Central memory CD4-positive, alpha-beta T cell (primary cell): ENCODE results near the gene LENG1.
"Not testable (repeated sequence)": the region's sequence is repeated elsewhere in the genome, so short reads cannot be mapped to it uniquely, and the experiment has no call there.

Experiments
- DNase-seq: peaks from one replicate; pipeline ENCODE4 v3.0.0; 2022
- total RNA-seq, 3 experiments: gene quantifications; one replicate each; lab custom pipeline; 2026; lab: John Stamatoyannopoulos, UW

LENG1 gene
- 10.0 to 22.0 (median 13.1) reads per million in 3 experiments for total RNA-seq

DNA sequence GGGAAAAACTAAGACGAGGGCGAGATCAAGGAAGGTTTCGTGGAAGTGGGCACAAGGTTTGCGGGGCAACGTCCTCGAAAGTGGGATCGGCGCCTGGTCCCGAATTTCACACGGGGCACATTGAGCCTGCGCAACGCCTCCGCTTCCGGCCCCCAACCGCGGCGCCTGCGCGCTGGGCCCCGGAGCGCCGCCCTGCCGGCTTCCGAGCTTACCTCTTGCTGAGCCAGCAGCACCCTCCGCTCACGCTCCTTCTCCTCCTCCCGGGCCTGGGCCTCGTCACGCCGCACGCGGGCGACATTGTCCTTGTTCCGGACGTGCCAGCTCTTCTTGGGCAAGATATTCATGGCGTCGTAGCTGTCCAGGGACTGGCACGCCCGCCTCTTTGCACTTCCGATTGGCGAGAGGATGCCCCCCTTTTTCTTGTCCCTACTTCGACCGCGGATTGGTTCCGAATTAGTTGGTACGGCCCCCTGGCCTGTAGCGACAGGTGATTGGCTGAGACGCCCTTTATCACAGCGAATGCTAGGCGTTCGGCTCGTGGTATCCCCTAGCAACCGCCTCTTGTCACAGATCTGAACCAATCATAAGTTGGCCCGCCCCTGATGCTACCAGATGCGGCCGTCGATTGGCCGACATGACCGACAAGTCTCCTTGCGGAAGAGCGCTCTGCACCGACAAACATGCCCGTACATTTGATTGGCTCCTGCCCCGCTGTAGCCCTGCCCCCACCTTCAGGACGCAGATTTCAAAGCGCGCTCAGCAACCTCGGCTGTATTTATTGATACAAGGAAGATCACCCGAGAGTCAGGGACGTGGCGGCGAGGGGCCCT, at the start of gene LENG1:
Gene LENG1 (minus strand): TSS at position 370 of the 830 bp plus-strand sequence. CDS start 26 bp downstream, at position 344.
- peak; percentile 100 for DNase-seq

DNA sequence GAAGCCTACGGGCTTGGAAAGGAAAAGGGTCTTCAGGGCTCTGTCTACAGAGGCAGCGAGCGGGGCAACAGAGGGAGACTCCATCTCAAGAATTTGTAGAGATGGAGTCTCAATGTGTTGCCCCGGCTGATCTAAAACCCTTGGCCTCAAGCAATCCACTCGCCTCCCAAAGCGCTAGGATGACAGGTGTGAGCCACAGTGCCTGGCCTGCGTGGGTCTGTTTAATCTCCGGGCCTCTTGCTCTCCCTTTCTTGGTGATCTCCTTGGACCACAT, 49.2 kb upstream of the LENG1 start:
- no peak for DNase-seq

DNA sequence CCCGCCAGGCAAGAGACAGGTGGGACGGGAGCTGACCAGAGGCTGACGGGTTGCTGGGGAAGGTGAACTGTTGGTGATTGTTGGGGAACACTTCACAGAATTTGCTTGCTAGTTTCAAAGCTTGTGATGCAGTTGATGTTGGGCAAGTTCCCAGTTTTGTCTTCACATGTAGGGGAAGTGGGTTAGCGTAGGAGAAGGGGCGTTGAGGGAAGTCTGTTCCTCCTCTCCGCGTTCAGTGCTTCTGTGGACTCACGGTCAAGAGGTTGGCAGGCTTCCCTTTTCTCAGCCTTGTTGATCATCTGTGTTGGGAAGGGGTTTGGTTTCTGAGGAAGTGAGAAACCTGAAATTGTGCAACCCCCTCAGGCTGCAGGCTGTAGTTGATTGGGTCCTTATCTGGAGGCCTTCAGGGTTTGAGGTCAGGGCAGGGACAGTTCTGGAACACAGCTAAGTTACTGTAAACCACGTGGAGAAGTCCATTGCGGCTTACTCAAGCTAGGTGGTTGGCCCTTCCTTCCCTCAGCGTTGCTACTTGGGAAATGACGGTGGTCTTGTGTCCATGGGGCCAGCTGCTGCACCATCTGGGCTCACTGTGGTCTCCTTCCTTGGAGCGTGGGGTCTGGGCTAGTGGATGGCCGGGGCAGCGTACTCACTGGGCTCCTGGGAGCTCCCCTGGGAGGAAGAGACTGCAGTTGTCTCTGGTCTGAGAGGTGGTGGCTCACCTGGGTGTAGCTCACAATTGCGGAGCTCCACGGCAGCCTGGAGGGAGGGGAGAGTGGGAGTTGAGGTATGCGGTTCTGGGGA, 48.7 kb upstream of the LENG1 start:
- DNase-seq: peak; percentile 27

DNA sequence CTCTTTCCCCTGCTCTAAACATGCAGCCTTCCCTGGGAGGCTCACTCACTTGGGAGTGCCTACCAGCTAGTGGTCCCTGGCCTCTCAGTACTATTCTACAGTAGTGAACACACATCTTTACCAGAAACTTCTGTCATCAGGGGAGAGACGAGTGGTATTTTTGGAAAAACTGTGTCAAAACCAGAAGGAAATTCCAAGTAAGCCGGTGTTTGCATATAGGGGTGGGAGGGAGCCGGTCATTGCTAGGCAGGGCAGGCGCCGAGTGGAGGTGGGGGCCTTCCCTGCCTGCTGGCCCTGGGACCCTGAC, 48.1 kb upstream of the LENG1 start:
- no peak for DNase-seq

DNA sequence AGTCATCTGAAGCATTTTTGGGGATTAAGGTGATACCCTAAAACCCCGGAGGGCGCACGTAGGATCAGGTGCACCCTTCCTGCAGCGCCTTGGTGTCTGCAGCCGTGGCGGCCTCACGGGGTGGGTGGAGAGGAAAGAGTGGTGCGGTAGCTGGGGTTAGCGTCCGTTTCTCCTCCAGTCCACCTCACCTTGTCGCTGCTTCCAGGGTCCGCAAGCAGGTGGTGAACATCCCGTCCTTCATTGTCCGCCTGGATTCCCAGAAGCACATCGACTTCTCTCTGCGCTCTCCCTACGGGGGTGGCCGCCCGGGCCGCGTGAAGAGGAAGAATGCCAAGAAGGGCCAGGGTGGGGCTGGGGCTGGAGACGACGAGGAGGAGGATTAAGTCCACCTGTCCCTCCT, 47.7 kb upstream of the LENG1 start:
- not testable (repeated sequence) for DNase-seq

DNA sequence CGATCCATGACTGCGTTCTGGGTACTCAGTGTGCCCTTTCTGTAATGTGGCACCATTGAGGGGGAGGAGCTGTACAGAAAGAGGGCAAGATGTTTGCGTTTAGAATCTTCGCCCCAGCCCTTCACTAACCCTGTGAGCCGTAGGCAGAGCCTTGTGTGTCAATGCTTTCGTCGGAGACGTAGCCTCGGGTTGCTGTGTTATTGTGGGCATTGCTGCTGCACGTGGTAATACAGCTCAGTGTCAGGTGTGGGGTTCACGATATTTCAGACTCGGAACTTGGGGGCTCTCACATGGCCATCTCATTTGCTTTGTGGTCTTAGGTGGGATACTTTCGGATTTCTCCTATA, 47.3 kb upstream of the LENG1 start:
- DNase-seq: no peak

DNA sequence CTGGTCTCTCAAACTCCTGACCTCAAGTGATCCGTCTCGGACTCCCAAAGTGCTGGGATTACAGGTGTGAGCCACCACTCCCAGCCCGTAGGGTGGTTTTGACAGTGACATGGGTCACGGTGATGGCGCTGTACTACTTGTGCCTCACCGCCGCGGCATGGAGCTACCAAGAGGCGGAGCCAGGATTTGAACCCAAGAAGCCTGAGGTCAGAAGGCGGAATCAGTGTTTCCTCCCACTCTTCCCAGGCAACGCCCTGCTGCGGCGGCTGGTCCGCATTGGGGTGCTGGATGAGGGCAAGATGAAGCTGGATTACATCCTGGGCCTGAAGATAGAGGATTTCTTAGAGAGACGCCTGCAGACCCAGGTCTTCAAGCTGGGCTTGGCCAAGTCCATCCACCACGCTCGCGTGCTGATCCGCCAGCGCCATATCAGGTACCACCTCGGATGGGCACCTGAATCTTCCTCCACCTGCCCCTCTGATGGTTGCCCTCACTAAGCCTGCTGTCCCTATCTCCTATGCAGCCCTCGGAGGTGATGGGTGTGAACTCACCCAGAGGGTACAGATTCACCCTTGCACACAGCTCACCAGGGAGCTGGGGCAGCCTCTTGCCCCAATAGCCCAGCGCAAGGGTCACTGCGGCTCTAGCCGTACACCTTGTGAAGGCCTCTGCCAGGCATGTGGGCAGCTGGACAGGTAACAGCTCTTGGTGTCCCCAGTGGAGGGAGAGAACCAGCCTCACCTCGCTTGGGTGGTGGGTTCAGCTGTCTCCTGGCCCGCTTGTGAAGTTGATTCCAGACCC, 46.7 kb upstream of the LENG1 start:
- no peak for DNase-seq

DNA sequence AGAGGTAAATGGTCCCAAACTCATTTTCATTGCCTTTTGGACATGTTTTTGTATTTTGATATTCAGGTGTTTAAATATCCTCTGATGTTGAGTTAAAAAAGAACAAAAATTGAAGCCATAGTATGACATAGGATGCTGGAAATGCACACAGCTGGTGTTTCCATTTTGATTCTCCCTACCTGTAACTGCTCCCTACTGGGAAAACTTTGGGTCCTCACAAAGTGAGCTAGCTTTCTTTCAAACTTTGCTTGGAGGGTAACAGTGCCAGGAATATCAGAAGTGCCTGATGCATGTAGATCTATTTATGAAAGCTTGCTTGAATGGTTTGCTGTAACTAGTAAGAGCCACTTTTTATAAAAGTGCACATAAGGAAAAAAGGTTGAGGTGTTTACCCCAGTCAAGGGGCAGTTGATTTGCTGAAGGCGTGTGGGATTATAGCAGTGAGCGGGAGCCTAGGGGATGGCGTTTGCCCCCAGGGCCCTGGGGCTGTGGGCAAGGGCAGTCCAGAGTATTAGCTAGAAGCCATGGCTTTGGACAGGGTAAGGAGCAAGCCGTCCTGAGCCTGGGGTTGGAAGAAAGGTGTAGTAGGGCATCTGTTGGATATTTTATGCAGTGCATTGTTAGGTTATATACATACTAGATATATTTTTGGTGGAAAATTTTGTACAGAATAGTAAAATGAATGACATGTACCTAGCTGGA, 45.4 kb upstream of the LENG1 start:
- DNase-seq: no peak

DNA sequence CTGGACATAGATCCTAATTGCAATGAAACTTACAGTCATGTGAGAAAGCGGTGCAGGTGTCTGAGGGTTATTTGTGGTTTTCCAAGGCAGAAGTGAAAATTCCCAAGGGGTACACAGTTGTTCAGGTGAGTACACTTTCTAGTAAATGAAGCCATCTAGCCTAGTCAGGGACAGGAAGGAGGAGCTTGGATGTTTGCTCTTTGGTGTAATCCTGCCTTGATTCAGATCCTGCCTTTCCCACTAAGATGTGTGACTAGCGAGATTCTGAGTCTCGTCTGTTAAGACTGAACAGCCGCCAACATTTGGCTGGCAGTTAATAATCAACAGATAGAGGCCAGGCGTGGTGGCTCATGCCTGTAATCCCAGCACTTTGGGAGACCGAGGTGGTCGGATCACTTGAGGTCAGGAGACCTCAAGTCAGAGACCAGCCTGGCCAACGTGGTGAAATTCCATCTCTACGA, 43.7 kb upstream of the LENG1 start:
- no peak for DNase-seq

DNA sequence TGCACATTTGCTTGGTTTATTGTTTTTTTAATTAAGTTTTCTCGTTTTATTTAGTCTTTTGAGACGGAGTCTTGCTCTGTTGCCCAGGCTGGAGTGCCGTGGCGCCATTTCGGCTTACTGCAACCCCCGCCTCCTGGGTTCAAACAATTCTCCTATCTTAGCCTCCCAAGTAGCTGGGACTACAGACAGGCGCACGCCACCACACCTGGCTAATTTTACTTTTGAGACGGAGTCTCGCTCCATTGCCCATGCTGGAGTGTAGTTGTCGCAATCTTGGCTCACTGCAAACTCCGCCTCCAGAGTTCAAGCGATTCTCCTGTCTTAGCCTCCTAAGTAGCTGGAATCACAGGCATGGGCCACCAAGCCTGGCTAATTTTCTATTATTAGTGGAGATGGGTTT, 42.5 kb upstream of the LENG1 start:
- DNase-seq: no peak

DNA sequence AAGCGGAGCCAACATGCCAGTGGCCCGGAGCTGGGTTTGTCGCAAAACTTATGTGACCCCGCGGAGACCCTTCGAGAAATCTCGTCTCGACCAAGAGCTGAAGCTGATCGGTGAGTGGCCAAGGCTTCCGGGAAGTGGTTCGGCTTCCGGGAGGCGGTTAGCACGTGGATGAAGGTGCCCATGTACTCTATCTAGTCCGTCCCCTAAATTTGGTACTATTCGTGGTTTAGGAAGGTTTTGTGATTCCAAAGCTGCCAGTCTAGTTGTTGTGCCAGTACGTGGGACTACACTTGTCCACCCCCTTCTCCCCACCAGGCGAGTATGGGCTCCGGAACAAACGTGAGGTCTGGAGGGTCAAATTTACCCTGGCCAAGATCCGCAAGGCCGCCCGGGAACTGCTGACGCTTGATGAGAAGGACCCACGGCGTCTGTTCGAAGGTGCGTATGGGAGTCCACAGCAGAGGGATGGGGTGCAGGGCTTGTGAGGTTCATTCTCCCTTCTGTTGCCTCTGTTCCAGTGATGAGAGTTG, 41.7 kb upstream of the LENG1 start:
- DNase-seq: no peak

DNA sequence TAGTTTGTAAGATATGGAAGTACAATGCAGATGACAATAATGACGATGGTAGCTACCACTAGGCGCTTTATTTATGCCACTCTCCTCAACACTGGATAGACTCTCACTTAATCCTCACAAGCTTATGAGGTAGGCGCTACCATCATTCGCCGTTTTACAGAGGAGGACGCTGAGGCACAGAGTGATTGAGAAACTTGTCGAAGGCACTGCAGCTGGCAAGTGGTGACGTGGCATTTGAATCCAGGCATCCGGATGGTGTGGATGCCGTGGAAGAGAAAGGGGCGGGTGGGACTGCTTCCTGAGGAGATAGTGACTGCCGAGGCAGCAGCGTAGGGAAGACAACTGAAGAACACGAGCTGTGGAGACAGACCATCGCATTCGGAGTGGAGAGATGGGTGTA, 39.9 kb upstream of the LENG1 start:
- no peak for DNase-seq

DNA sequence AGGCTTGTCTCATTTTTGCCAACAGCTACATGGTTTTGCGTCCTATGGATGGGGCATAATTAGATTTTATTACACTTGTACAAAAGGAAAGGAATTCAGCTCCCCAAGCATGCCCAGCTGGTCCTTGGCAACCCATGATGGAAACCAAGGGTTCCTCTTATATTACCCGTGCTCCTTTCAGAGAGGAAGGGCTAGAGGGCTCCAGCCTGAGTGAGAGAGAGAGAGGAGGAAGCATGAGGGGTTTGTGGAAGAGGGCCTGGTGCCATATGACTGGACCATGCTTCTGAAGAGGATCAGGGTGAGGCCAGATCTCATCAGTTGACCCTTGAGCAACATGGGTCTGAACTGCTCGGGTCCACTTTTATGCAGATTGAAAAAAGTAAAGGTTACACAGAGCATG, 37.6 kb upstream of the LENG1 start:
- no peak for DNase-seq

DNA sequence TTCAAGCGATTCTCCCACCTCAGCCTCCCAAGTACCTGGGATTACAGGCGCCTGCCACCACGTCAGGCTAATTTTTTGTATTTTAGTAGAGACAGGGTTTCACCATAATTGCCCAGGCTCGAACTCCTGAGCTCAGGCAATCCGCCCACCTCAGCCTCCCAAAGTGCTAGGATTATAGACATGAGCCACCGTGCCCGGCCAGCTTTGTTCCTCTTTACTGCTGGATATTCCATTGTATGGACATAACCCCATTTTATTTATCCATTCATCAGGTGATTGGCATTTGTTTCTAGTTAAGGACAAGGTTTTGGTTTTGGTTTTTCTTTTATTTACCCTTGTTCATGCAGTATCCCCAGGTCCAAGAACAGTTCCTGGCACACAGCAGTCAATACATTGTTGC, 37.0 kb upstream of the LENG1 start:
- DNase-seq: no peak

DNA sequence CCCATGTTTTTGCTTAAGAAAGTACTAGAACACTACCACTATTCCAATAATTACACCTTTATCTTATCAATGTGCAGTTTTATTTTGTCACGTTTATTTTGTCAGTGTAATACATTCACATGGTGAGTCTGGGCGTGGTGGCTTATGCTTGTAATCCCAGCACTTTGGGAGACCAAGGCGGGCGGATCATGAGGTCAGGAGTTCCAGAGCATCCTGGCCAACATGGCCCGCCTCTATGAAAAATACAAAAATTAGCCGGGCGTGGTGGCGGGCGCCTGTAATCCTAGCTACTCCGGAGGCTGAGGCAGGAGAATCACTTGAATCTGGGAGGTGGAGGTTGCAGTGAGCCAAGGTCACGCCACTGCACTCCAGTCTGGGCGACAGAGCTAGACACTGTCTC, 34.9 kb upstream of the LENG1 start:
- DNase-seq: not testable (repeated sequence)

DNA sequence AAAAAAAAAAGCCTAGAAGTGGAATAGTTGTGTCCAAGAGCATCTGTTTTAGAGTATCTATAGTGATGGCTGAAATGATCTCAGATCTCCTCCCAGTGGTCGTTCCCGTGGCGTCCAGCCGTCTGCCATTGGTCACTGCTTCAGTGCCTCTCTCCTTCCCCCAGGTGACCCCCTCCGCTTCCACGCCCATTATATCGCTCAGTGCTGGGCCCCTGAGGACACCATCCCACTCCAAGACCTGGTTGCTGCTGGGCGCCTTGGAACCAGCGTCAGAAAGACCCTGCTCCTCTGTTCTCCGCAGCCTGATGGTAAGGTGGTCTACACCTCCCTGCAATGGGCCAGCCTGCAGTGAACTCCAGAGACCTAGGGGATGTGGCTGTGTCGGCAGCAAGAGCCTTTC, 33.5 kb upstream of the LENG1 start:
- no peak for DNase-seq

DNA sequence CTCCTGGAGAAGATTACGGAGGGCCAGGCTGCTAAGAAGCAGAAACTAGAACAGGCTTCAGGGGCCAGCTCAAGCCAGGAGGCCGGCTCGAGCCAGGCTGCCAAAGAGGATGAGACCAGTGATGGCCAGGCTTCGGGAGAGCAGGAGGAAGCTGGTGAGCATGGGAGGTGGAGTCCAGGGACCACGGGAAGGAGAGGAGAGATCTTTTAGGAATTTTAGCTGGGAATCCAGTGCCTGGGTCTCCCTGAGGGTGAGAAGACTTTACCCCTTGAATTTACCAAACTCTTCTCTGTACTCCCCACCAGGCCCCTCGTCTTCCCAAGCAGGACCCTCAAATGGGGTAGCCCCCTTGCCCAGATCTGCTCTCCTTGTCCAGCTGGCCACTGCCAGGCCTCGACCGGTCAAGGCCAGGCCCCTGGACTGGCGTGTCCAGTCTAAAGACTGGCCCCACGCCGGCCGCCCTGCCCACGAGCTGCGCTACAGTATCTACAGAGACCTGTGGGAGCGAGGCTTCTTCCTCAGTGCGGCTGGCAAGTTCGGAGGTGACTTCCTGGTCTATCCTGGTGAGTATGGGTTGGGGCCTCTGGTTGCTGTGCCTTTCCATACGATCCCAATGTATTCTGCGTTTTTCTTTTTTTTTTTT, 32.4 kb upstream of the LENG1 start:
- no peak for DNase-seq

DNA sequence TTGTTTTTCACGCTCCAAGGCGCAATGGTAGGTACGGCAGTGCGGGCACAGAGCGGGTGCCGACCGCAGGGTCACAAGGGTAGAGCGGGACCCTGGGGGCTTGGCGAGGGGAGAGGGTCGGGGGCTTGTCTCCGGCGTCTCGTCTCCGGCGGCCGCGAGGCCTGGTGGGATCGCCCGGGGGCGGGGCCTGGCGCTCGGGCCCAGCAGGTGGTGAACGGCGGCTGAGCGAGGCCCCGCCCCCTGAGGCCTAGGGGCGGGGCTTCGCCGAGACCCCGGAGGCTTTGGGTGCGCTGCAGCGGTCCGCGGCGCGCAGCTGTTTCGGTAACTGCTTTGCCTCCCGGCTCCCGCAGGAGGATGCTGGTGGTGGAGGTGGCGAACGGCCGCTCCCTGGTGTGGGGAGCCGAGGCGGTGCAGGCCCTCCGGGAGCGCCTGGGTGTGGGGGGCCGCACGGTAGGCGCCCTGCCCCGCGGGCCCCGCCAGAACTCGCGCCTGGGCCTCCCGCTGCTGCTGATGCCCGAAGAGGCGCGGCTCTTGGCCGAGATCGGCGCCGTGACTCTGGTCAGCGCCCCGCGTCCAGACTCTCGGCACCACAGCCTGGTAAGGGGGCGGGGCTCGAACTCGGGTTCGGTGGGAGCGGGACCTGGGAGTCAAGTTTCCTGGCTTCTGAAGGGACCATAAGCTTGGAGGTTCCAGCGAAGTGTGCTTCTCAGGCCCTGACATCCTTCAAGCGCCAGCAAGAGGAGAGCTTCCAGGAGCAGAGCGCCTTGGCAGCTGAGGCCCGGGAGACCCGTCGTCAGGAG, 31.7 kb upstream of the LENG1 start, which contains the start of gene TSEN34:
Gene TSEN34 (plus strand): TSS at position 298 of the 800 bp plus-strand sequence. CDS start 57 bp downstream, at position 355.
- no peak for DNase-seq

DNA sequence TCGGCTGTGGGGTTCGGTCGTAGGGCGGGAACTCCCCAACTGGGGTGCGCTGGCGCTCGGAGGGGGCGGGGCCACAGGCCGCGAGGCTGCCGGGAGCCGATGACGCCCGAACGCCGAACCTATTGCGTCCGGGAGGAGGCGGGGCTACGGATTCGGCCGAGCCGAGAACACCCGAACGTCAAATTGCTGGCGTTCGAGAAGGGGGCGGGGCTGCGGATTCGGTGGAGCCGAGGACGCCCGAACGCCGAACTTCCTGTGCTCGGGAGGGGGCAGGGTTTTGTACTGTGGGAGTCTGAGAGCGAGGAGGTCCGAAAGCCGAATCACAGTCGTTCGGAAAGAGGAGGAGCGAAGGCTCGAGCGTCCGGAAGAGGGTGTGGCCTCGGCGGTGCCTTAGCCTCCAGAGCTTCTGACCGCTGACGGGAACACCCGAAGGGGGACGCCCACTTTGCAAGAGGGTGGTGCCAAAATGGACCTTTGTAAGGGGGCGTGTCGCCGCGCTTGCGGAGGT, 31.0 kb upstream of the LENG1 start:
- peak; percentile 100 for DNase-seq

DNA sequence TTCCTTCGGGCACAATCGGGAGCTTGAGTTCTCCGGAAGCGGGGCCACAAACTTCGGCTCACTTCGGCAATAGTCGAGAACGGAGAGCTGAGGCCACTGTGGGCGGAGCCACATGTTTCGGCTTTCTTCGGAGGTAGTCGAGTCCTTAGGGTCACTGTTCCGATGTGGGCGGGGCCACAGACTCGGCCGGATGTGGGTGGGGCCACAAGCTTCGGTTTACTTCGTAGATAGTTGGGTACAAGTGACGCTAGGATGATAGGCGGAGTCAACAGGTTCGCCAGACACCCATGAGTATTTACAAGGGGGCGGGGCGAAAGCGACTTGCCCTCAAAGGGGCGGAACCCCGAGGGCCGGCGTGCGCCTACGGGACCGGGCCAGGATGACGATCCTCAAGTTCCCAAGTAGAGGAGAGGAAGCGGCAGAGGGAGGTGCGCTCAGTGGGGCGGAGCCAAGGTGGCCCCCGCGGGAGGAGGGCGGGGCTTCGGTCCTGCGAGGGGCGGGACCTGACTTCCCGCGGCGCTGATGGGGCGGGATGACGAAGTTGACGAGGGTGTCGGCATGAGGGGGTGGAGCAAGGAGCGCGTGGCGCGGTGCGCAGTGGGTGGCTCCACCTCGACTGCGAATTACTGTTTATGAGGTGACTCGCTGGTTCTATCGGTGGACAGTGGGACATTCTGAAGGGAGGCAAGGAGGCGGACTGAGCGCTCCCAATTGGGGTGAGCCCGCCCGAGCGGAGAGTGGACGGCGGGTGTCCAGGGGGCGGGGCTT, 30.4 kb upstream of the LENG1 start:
- peak; percentile 100 for DNase-seq
